ENCODE results near the gene RNASEH2B. TPM values are rescaled to one million over a fixed set of nuclear protein-coding genes. Genes with fewer than 3 reads are reported as not detected.

Gene RNASEH2B
- total and polyA plus RNA-seq, 2 experiments from 2014 or later, result 39.0 to 64.8 TPM

DNA sequence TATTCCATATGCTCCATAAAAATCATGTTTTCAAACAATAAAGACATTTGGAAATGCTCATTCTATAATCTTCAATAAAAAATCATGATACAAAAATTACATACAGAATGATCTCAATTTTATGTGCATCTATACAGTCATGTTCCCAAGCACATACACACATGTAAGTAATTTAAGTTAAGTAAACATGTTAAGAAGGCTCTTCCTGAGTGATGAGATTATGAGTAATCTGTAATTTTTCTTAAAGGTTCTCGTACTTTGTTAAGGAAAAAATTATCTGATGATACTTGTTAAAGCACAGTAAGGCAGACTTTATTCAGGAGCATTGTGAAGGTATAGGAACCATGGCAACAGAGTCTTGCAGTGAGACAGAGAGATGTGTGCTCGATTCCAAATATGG is 36.1 kb upstream of the RNASEH2B start:
- Mint-ChIP-seq H3K27ac (no peak overlapping the region), H3K4me1 (no peaks in the 10 kb centered on the region), H3K36me3 (ENCODE audit: low read depth) (no peaks in the 10 kb centered on the region), H3K9me3 (no peaks in the 10 kb centered on the region), H3K4me3 (no peak overlapping the region), H3K27me3 (ENCODE audit: insufficient read depth, low read depth, poor library complexity) (peaks cover 4% of the 10 kb centered on the region)
- Histone ChIP-seq H4K20me1 (replicated peaks; ENCODE audit: insufficient read depth) (no peaks in the 10 kb centered on the region), H3K27me3 (ENCODE audit: insufficient read depth) (no peaks in the 10 kb centered on the region), H3F3A (replicated peaks; ENCODE audit: low read depth) (no peaks in the 10 kb centered on the region), H3K9me2 (ENCODE audit: insufficient read depth) (no peaks in the 10 kb centered on the region), H3K4me3 (no peak overlapping the region), H3K79me2 (replicated peaks; ENCODE audit: insufficient read depth) (no peaks in the 10 kb centered on the region), H3K36me3 (ENCODE audit: insufficient read depth) (no peaks in the 10 kb centered on the region), H3K27ac (ENCODE audit: low read depth) (no peak overlapping the region), H3K4me1 (ENCODE audit: insufficient read depth) (no peaks in the 10 kb centered on the region), H2AFZ (no peak overlapping the region), H3K4me2 (no peak overlapping the region)
- TF ChIP-seq, protein P1, sequence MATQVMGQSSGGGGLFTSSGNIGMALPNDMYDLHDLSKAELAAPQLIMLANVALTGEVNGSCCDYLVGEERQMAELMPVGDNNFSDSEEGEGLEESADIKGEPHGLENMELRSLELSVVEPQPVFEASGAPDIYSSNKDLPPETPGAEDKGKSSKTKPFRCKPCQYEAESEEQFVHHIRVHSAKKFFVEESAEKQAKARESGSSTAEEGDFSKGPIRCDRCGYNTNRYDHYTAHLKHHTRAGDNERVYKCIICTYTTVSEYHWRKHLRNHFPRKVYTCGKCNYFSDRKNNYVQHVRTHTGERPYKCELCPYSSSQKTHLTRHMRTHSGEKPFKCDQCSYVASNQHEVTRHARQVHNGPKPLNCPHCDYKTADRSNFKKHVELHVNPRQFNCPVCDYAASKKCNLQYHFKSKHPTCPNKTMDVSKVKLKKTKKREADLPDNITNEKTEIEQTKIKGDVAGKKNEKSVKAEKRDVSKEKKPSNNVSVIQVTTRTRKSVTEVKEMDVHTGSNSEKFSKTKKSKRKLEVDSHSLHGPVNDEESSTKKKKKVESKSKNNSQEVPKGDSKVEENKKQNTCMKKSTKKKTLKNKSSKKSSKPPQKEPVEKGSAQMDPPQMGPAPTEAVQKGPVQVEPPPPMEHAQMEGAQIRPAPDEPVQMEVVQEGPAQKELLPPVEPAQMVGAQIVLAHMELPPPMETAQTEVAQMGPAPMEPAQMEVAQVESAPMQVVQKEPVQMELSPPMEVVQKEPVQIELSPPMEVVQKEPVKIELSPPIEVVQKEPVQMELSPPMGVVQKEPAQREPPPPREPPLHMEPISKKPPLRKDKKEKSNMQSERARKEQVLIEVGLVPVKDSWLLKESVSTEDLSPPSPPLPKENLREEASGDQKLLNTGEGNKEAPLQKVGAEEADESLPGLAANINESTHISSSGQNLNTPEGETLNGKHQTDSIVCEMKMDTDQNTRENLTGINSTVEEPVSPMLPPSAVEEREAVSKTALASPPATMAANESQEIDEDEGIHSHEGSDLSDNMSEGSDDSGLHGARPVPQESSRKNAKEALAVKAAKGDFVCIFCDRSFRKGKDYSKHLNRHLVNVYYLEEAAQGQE (IDR thresholded peaks at IDR 0.05; ENCODE audit: unreplicated experiment), result no peak
- TF ChIP-seq, protein P2, sequence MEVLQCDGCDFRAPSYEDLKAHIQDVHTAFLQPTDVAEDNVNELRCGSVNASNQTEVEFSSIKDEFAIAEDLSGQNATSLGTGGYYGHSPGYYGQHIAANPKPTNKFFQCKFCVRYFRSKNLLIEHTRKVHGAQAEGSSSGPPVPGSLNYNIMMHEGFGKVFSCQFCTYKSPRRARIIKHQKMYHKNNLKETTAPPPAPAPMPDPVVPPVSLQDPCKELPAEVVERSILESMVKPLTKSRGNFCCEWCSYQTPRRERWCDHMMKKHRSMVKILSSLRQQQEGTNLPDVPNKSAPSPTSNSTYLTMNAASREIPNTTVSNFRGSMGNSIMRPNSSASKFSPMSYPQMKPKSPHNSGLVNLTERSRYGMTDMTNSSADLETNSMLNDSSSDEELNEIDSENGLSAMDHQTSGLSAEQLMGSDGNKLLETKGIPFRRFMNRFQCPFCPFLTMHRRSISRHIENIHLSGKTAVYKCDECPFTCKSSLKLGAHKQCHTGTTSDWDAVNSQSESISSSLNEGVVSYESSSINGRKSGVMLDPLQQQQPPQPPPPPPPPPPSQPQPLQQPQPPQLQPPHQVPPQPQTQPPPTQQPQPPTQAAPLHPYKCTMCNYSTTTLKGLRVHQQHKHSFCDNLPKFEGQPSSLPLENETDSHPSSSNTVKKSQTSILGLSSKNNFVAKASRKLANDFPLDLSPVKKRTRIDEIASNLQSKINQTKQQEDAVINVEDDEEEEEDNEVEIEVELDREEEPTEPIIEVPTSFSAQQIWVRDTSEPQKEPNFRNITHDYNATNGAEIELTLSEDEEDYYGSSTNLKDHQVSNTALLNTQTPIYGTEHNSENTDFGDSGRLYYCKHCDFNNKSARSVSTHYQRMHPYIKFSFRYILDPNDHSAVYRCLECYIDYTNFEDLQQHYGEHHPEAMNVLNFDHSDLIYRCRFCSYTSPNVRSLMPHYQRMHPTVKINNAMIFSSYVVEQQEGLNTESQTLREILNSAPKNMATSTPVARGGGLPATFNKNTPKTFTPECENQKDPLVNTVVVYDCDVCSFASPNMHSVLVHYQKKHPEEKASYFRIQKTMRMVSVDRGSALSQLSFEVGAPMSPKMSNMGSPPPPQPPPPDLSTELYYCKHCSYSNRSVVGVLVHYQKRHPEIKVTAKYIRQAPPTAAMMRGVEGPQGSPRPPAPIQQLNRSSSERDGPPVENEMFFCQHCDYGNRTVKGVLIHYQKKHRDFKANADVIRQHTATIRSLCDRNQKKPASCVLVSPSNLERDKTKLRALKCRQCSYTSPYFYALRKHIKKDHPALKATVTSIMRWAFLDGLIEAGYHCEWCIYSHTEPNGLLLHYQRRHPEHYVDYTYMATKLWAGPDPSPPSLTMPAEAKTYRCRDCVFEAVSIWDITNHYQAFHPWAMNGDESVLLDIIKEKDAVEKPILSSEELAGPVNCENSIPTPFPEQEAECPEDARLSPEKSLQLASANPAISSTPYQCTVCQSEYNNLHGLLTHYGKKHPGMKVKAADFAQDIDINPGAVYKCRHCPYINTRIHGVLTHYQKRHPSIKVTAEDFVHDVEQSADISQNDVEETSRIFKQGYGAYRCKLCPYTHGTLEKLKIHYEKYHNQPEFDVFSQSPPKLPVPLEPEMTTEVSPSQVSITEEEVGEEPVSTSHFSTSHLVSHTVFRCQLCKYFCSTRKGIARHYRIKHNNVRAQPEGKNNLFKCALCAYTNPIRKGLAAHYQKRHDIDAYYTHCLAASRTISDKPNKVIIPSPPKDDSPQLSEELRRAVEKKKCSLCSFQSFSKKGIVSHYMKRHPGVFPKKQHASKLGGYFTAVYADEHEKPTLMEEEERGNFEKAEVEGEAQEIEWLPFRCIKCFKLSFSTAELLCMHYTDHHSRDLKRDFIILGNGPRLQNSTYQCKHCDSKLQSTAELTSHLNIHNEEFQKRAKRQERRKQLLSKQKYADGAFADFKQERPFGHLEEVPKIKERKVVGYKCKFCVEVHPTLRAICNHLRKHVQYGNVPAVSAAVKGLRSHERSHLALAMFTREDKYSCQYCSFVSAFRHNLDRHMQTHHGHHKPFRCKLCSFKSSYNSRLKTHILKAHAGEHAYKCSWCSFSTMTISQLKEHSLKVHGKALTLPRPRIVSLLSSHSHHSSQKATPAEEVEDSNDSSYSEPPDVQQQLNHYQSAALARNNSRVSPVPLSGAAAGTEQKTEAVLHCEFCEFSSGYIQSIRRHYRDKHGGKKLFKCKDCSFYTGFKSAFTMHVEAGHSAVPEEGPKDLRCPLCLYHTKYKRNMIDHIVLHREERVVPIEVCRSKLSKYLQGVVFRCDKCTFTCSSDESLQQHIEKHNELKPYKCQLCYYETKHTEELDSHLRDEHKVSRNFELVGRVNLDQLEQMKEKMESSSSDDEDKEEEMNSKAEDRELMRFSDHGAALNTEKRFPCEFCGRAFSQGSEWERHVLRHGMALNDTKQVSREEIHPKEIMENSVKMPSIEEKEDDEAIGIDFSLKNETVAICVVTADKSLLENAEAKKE (CRISPR knock-in tag; IDR thresholded peaks at IDR 0.05), result no peak
- TF ChIP-seq NANOG (IDR thresholded peaks at IDR 0.05; ENCODE audit: borderline replicate concordance), result no peak
- TF ChIP-seq, protein P3, sequence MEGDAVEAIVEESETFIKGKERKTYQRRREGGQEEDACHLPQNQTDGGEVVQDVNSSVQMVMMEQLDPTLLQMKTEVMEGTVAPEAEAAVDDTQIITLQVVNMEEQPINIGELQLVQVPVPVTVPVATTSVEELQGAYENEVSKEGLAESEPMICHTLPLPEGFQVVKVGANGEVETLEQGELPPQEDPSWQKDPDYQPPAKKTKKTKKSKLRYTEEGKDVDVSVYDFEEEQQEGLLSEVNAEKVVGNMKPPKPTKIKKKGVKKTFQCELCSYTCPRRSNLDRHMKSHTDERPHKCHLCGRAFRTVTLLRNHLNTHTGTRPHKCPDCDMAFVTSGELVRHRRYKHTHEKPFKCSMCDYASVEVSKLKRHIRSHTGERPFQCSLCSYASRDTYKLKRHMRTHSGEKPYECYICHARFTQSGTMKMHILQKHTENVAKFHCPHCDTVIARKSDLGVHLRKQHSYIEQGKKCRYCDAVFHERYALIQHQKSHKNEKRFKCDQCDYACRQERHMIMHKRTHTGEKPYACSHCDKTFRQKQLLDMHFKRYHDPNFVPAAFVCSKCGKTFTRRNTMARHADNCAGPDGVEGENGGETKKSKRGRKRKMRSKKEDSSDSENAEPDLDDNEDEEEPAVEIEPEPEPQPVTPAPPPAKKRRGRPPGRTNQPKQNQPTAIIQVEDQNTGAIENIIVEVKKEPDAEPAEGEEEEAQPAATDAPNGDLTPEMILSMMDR (conservative IDR thresholded peaks at IDR 0.05; ENCODE audit: low read depth in 2 of 2), result no peak
- TF ChIP-seq, protein P4, sequence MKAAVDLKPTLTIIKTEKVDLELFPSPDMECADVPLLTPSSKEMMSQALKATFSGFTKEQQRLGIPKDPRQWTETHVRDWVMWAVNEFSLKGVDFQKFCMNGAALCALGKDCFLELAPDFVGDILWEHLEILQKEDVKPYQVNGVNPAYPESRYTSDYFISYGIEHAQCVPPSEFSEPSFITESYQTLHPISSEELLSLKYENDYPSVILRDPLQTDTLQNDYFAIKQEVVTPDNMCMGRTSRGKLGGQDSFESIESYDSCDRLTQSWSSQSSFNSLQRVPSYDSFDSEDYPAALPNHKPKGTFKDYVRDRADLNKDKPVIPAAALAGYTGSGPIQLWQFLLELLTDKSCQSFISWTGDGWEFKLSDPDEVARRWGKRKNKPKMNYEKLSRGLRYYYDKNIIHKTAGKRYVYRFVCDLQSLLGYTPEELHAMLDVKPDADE (IDR thresholded peaks at IDR 0.05), result no peak
- DNase-seq (ENCODE audit: low spot score) (no peak), ATAC-seq (no peak)

Data from GM23338 (cell line).